Activated CD8-positive, alpha-beta memory T cell treated with anti-CD3 and anti-CD28 coated beads, Interleukin-2, amount 50 U/mL, for 1 hour (primary cell): ENCODE data around the gene PON2.
"Not testable (repeated sequence)": the region's sequence is repeated elsewhere in the genome, so short reads cannot be mapped to it uniquely, and the experiment has no call there.

Source experiments
- DNase-seq: peaks from one replicate; pipeline ENCODE4 v3.0.0-alpha.2; 2020; ENCODE audit errors: extremely low read depth

The PON2 gene

DNA sequence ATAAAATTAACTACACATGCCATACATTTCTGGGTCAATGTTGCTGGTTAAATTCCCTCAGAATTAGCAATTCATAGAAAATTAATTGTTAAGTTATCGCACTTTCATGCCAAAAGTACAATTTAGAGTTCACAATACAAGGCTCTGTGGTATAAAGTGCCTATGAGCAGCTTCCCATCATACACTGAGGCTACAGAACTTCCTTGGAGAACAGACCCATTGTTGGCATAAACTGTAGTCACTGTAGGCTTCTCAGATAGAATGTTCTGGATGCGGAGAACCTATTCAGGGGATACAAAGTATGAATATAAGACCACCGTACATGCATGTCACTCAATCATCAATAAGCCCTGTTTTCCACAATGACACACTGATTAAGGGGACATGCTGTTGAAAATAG is 29.6 kb downstream of the PON2 start:
- DNase-seq, result no peak

DNA sequence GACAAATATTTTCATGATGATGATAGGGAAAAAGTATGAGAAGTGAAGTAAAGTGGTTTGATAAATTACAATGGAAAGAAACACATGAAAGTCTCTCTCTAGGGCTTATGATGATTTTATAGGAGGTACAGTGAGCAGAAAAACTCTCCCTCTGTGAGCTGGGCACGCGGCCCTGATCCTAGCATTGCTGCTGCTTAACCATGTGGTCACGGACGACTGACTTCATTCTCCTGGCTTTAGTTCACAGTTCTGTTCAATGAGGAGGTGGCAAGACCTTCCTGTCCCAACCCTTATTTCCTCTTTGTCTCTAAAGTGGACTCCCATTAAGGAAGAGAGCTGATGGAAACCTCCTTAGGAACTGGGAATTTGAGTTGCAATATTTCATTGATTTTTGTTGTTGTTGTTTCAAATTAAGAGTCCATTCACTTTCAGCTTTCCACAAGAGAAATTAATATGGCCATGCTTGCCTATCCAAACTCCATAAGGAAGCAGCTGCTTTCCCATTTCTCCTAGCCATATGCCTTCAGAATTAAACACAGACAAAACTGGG is 30.4 kb downstream of the PON2 start:
- DNase-seq, result no peak

DNA sequence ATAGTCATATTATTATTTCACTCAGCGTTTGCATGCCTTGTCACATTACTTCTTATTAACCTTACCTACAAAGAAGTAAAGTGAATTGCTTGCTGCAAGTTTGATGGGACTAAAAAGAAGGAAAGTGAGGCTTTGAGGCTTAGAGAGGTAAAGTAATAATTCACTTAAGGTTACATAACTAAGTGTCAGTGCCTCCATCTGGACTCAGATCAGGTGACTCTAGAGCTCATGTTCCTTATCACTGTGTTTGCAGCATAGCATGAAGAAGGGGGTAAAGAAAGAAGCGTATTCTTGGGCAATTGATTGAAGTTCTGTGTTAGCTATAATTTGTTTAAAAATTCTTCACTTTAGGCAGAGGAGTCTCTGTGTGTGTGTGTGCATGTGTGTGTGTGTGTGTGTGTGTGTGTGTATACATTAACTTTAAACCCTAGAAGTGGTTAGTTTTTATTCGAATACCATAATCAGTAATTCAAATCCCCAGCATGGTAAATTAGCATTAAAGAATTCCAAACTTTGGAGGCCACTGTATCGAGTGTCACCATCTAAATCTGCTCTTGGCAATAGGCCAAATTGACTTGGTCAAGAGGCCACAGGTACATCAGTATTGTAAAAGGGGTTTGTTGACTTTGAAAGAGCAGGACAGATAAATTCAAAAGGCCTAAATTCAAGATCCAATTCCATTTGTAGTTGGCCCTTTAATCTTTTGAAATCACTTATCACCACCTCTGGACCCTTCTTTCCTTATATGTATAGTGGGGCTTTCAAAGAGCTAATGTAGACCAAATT is 36.5 kb downstream of the PON2 start:
- DNase-seq, result no peak

DNA sequence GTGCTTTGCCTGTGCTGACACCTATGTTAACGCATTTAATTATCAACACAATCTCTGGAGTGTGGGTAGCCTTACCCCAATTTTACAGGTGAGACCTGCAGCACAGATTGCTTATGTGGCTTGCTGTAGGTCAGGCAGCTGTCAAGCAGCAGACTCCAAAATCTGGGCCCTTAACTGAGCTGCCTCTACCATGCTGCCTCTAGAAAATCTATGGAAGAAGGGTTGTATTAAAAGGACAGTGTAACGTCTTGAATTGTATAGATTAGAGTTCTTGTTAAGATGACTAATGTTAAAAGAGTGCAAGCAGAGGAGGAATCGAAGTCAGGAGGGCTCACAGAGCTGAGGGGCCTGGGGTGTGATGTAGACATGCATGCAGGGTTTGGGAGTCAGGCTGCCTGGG is 37.4 kb downstream of the PON2 start:
- DNase-seq, result no peak

DNA sequence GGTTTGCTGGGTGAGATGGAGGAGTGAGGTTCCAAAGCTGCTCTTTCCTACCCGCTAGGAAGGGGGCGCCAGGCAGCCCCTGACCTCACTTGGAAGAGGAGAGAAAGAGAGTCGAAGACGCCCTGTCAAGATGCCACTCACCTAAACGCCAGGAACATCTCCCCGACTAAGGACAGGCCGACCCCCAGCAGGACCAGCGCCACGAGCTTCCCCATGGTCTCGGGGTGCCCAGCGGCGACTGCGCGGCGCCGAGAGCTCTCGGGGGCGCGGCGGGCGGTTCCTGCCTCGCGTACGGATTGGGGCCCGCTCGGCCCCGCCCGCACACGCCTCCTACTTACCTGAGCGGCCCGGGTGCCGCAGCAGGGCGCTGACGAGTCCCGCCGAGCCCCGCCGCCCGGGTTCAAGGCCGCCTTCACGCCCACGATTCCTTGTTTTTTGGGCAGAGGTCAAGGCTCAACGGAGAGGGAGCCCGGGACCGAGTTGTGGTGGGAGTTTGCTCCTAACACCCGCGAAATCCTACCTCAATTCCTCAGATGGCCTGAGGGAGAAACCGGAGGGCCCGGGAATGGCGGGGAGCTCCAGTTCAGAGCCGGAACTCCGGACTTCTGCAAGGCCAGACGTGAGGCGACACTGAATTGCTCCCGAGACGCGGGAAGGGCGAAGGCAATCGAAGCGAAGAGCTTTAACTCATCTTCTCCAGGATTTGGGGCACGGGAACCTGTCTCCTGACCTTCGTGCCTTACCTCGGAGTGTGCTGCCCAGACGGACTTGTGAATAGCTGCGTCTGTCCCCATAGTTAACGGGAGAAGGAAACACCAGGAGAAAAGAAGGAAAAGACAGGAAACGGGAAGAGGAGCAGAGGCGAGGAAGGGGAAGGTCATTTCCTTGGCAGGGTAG is 38.4 kb downstream of the PON2 start, which contains the start of gene PON3:
Gene PON3, minus strand, starts transcription at position 240 of the 897 bp plus-strand sequence. Its CDS starts 25 bp downstream, at position 215.
- peak; percentile 1 for DNase-seq

DNA sequence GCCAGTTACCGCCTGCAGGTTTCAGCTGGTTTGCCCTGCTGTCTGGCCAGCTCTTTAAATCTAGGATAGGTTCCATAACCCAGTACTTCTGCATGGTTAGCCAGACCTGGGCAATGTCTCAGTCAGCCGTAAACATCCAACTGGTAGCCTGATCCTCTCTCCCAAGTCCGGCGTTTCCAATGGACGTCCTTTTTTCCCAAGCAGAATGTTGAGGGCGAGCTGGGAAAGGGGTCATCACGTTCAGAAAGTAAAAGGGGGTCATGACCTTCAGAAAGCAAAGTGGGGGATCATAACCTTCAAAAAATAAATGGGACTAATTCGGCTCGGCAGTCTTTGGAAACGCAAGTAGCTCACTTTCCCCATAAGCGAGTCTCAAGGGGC is 39.1 kb downstream of the PON2 start:
- DNase-seq, result no peak

DNA sequence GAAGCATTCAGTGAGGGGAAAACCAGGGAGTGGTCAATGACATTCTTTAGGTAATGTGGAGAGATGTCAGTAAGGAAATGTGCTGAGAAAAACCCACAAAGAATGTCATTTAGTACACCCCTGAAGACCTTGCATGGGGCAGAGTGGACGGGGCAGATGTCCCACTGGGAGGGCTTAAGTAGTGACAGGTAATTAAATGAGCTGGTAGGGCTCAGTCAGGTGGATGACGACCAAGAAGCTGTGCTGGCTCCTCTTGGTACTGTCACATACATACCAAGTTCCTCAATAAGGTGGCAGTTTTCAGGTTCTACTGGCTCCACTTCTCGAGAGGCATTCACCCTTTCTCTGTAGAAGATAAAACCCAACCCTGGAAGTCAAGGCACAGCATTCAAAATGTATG is 40.5 kb downstream of the PON2 start:
- no peak for DNase-seq

DNA sequence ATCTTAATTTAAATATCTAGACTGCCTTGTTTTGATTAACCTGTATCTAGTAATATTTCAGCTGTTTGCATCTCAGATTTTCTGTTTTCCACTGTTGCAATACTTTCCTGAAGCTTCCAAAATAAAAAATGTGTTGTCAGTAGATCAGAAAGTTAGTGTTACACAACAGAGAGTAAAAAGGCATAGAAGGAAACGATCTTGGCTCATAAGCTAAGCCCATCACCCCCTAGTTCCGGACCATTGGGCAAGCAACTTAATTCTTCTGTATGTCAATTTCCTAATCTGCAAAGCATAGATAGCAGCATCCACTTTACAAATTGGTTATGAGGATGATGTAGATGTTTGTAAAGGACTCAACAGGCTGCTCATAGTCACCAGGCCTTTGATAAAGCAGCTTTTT is 43.1 kb downstream of the PON2 start:
- no peak for DNase-seq

DNA sequence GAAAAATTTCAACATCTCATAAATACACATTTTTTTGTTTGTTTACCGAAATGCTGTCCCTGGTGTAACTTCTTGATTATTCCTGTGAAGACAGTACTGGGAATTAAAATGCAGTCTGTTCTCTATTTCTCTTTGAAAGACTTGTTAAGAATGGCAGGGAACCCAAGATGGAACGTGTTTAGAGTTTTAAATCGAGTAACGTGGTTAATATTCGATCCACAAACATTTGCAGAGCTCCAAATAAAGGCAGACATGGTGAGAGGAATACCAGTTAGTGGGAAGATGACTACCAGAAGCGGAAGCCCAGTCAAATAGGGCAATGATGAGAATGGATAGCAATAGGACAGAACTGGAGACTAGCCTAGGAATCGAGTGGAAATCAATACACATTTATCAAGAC is 45.3 kb downstream of the PON2 start:
- no peak for DNase-seq

DNA sequence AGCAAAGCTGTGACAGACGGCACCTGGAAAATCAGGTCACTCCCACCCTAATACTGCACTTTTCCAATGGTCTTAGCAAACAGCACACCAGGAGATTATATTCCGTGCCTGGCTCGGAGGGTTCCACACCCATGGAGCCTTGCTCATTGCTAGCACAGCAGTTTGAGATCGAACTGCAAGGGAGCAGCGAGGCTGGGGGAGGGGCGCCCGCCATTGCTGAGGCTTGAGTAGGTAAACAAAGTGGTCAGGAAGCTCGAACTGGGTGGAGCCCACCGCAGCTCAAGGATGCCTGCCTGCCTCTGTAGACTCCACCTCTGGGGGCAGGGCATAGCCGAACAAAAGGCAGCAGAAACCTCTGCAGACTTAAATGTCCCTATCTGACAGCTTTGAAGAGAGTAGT is 55.4 kb downstream of the PON2 start:
- not testable (repeated sequence) for DNase-seq

DNA sequence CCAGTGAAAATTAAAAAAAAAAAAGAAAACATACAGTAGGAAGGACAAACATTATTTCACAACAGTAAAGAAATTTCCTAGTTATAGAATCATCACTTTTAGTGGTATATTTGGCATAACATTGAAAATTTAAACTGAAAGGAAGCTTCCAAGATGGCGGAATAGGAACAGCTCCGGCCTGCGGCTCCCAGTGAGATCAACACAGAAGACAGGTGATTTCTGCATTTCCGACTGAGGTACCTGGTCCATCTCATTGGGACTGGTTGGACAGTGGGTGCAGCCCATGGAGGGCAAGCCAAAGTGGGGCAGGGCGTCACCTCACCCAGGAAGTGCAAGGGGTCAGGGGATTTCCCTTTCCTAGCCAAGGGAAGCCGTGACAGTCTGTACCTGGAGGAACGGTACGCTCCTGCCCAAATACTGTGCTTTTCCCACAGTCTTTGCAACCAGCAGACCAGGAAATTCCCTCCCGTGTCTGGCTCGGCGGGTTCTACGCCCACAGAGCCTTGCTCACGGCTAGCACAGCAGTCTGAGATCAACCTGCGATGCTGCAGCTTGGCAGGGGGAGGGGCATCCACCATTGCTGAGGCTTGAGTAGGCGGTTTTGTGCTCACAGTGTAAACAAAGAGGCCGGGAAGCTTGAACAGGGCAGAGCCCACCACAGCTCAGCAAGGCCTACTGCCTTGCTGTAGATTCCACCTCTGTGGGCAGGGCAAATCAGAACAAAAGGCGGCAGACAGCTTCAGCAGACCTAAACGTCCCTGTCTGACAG is 58.0 kb downstream of the PON2 start:
- no peak for DNase-seq

DNA sequence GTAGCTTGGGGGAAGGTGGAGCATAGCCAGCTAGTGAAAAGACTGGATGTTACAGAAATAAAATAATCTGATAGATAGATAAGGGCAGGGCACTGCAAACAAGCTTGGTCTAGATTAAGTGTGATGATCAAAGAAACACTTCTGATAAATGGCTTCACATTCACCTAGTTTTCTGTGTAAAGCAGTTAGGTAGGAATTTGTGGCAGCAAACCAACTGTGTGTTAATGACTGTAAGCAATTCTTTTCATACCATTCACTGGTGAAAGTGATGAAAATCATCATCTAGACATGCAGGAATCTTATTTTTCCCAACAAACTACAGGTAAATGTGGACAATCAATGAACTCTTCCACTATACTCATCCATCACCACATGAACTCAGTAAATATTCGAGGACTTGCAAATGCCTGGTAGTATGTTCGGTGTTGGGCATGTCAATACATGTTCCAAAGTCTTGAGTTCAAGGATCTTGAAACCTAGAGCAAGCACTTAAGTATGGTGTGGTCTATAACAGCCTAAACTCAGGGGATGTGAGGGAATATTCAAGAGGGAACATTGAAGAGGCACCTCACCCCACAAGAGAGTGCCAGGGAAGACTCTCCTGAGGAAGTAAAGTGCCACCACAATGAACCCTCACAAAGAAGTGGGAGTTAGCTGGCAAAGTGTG is 59.1 kb downstream of the PON2 start:
- DNase-seq, result no peak

DNA sequence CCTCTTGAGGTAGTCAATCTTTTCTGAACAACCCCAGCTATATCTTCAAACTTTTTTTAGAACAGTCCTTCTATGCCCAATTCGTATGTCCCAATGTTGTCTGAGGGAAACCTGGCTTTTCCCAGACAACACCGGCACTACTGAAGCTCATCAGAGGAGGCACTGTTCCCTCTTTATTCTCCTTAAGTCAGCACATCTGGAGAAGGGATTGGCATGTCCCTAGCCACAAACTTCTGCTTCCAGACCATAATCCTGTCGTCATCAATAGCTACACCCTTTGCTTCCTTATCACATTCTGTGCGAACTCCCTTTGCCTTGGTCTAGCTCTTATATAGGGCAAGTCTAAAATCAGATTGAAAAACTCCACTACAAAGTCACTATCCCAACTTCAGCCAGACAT is 61.5 kb downstream of the PON2 start:
- DNase-seq, result no peak

DNA sequence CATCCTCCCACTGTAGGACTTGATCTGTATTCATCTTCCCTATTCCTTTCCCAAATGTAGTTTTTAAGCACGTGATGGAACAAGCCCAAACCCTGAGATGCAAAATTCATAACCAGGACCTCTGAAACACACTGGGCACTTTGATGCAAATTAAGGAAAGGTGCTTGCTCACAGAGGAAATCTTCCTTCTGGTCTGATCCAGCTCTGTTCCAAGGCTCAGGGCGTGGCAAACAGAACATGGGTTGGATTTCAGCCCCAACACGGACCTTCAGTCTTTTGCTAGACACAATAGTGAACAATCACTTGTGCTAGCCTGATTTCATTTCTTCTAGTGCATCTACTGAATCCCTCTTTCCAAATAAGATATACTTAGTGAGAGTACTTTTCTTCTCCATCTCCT is 66.6 kb downstream of the PON2 start:
- DNase-seq, result no peak

DNA sequence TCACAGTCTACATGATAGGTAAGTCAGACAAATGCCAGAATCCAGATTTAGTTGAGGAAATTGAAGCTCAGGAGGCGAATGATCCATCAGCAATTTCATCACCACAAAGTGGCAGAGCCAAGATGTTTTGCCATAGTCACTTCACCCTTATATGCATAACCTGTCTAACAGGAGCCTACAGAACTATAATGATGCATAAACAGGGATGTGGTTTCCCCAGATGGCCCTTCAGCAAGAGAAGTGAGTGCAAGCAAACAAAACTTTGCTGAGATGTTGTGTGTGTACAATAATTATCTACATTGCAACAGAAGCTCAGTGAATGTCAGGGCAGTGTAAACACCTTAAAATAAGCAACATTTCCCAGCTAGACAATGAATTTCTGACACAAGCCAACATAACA is 67.2 kb downstream of the PON2 start:
- no peak for DNase-seq

DNA sequence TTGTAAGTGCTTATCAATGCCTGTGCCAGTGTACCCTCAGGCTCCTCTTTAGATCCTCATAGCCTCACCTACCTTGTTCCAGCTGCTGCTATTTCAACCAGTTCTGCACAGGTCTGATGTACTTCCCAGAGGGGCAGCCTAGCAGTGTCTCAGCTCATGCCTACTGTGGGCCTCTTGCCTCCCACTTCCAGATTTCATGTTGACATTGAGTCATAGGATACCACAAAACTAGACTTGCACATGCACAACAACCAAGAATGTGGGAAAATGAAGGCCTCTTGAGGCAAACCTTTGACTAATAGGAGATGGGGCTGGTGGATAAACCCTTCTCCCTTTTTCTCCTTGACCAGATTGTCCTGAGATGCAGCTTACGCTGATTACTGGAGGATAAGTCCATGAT is 69.7 kb downstream of the PON2 start:
- DNase-seq, result no peak

DNA sequence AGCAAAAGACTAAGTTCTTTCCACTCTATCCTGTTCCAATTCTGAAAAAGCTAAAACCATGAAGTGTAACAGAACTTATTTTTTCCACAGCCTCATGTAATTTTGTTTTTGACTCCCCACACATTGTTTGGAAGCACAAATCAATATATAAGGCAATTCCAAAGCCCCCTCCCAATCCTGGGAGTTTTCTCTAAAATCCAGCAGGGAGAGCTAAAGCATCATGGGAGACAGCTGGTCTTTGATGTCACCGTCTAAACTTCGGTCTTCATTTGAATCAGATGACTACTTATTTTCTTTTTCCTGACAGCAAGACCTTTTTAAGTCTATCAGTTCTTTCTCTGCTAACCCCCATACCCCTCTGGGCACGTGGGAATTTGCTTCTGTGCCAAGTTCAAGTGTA is 77.2 kb downstream of the PON2 start:
- no peak for DNase-seq
